Measurements from ENCODE around the gene PTPRR. TPM values are rescaled to one million over a fixed set of nuclear protein-coding genes. Genes with fewer than 3 reads are reported as not detected.

The PTPRR gene
- polyA plus RNA-seq, 2 of the 4 experiments (the other 2 are of a cell fraction) = 0.13 to 0.15 TPM

DNA sequence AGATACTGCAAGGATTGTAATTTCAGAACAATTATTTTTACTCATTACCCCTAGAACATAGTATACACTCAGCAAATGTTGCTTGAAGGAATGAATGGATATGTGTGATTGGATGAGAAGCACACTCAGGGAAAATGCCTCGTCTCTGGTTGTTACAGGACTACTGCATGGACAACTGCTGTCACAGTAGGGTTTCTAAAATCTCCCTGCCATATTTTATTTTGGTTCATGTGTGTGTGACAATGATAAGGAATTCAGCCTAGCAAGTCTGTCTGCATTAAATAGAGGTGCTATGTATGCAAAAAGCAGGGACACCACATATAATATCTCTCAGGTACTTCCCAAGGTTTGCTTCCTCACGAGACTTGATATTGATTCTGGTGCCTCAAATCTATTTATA lies 1.4 kb downstream of the PTPRR start:
- TF ChIP-seq POLR2AphosphoS2 (conservative IDR thresholded peaks at IDR 0.05; ENCODE audit: low read length) (no peak), KDM5A (IDR thresholded peaks at IDR 0.05) (no peak), HOXA7 (CRISPR knock-in tag; IDR thresholded peaks at IDR 0.05) (no peak), CBX2 (IDR thresholded peaks at IDR 0.05; ENCODE audit: borderline replicate concordance, low read depth) (no peak), E2F6 (IDR thresholded peaks at IDR 0.05; ENCODE audit: borderline replicate concordance, low read depth) (no peak), JUNB (IDR thresholded peaks at IDR 0.05) (no peak), RAD21 (conservative IDR thresholded peaks at IDR 0.05 in 1 of 2, IDR thresholded peaks at IDR 0.05 in 1 of 2) (no peak), PBX3 (IDR thresholded peaks at IDR 0.05) (no peak), HMGXB4 (CRISPR knock-in tag; IDR thresholded peaks at IDR 0.05; ENCODE audit: borderline replicate concordance) (no peak), ZC3H11A (IDR thresholded peaks at IDR 0.05) (no peak), FOSB (CRISPR knock-in tag; IDR thresholded peaks at IDR 0.05) (no peak), TP53 (CRISPR knock-in tag; IDR thresholded peaks at IDR 0.05) (no peak), CHD4 (IDR thresholded peaks at IDR 0.05; ENCODE audit: borderline replicate concordance) (no peak), SREBF2 (IDR thresholded peaks at IDR 0.05) (no peak), HOXB5 (CRISPR knock-in tag; IDR thresholded peaks at IDR 0.05) (no peak)
- TF ChIP-seq, protein P1, sequence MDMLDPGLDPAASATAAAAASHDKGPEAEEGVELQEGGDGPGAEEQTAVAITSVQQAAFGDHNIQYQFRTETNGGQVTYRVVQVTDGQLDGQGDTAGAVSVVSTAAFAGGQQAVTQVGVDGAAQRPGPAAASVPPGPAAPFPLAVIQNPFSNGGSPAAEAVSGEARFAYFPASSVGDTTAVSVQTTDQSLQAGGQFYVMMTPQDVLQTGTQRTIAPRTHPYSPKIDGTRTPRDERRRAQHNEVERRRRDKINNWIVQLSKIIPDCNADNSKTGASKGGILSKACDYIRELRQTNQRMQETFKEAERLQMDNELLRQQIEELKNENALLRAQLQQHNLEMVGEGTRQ (IDR thresholded peaks at IDR 0.05) = no peak
- TF ChIP-seq, protein P2, sequence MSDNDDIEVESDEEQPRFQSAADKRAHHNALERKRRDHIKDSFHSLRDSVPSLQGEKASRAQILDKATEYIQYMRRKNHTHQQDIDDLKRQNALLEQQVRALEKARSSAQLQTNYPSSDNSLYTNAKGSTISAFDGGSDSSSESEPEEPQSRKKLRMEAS (IDR thresholded peaks at IDR 0.05) = no peak
- TF ChIP-seq, protein P3, sequence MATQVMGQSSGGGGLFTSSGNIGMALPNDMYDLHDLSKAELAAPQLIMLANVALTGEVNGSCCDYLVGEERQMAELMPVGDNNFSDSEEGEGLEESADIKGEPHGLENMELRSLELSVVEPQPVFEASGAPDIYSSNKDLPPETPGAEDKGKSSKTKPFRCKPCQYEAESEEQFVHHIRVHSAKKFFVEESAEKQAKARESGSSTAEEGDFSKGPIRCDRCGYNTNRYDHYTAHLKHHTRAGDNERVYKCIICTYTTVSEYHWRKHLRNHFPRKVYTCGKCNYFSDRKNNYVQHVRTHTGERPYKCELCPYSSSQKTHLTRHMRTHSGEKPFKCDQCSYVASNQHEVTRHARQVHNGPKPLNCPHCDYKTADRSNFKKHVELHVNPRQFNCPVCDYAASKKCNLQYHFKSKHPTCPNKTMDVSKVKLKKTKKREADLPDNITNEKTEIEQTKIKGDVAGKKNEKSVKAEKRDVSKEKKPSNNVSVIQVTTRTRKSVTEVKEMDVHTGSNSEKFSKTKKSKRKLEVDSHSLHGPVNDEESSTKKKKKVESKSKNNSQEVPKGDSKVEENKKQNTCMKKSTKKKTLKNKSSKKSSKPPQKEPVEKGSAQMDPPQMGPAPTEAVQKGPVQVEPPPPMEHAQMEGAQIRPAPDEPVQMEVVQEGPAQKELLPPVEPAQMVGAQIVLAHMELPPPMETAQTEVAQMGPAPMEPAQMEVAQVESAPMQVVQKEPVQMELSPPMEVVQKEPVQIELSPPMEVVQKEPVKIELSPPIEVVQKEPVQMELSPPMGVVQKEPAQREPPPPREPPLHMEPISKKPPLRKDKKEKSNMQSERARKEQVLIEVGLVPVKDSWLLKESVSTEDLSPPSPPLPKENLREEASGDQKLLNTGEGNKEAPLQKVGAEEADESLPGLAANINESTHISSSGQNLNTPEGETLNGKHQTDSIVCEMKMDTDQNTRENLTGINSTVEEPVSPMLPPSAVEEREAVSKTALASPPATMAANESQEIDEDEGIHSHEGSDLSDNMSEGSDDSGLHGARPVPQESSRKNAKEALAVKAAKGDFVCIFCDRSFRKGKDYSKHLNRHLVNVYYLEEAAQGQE (IDR thresholded peaks at IDR 0.05) = no peak
- Histone ChIP-seq H3K27ac (no peak overlapping the region), H3K4me2 (no peak overlapping the region), H3K4me1 (no peaks in the 10 kb centered on the region), H3K4me3 (no peak overlapping the region), H3K9me3 (no peaks in the 10 kb centered on the region)
- ChIA-PET POLR2A (interaction anchor here (0.7 kb wide), 1 partner anchor 126 kb away, joined by 3 read pairs; no protein-coding TSS in a partner anchor), CTCF (interaction anchor here (0.6 kb wide), 1 partner anchor 153 kb away, joined by 3 read pairs; no protein-coding TSS in a partner anchor)
- WGBS (ENCODE audit: missing lambda C conversion rate) = 4% methylated on average over 2 of the region's 2 CpGs
- DNase-seq (ENCODE audit: low read depth in 1 of 2, low spot score in 1 of 2) (no peak), ATAC-seq (no peak), FAIRE-seq (no peak)

- TF ChIP-seq, protein P4, sequence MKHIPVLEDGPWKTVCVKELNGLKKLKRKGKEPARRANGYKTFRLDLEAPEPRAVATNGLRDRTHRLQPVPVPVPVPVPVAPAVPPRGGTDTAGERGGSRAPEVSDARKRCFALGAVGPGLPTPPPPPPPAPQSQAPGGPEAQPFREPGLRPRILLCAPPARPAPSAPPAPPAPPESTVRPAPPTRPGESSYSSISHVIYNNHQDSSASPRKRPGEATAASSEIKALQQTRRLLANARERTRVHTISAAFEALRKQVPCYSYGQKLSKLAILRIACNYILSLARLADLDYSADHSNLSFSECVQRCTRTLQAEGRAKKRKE (CRISPR knock-in tag; IDR thresholded peaks at IDR 0.05; ENCODE audit: low read depth) = no peak
- no peak for TF ChIP-seq GATA3 (IDR thresholded peaks at IDR 0.05; ENCODE audit: borderline replicate concordance)
- no peak for FAIRE-seq
Observed at GRCh38 chr12:70918321-70918720, 2.2 kb downstream of the PTPRR start.

More at GRCh38 chr12:70918321-70918720, 2.2 kb downstream of the PTPRR start:
- no peak overlapping the region for H3K4me3 ChIP-seq
- CTCF ChIA-PET = no interaction called here
- H3K4me2 ChIP-seq = no peak overlapping the region
- no peaks in the 10 kb centered on the region for H3K4me1 ChIP-seq
- ATAC-seq (no peak), DNase-seq (ENCODE audit: low read depth in 1 of 2, low spot score in 1 of 2) (no peak)
- H3K9me3 ChIP-seq = no peaks in the 10 kb centered on the region
- POLR2A ChIA-PET = no interaction called here
- H3K27ac ChIP-seq = no peak overlapping the region
- WGBS (ENCODE audit: missing lambda C conversion rate) = 2% methylated on average over 1 of the region's 1 CpG
